WI38 (cell line): ENCODE results near the gene ZNF165.
"Not testable (repeated sequence)": the region's sequence is repeated elsewhere in the genome, so short reads cannot be mapped to it uniquely, and the experiment has no call there.

Source experiments
- H3K4me3 ChIP-seq: 2 replicates; pipeline ENCODE4 v1.5.1; 2011; ENCODE audit warnings: low read depth, mild to moderate bottlenecking, control low read depth, low read length
- CTCF ChIP-seq: IDR thresholded peaks from 2 replicates; pipeline ENCODE4 v1.5.1; 2012; ENCODE audit warnings: low read depth, mild to moderate bottlenecking, control low read depth, low read length

The ZNF165 gene

GRCh38 chr6:28080631-28081485 lies 490 bp downstream of the ZNF165 start:
- TF ChIP-seq CTCF, result no peak
- peak overlapping the region; percentile 74 for H3K4me3 ChIP-seq

- peak overlapping the region; percentile 74 for H3K4me3 ChIP-seq
- TF ChIP-seq CTCF, result no peak
These were observed 1.1 kb downstream of the ZNF165 start for GRCh38 chr6:28081486-28081751.

DNA sequence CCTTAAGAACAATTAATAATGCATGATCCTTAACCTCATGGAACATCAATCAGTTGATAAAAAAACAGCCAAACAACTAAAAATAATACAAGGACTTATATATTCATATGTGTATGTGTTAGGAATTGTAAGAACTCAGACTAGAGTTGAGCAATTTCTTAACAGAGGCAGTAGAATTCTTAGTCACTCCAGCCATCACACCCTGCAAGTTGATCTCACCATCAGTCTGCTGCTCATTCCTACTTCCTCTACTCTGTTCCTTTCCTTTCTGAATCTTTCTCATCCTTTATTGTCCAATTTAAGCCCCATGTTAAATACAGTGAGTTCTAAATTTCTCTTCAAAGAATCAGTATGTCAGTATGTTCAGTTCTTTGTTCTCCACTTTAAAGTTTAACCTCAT lies 2.6 kb downstream of the ZNF165 start:
- TF ChIP-seq CTCF, result no peak
- no peak overlapping the region for H3K4me3 ChIP-seq

GRCh38 chr6:28089054-28089453 lies 8.7 kb downstream of the ZNF165 start:
- no peak overlapping the region for H3K4me3 ChIP-seq
- no peak for TF ChIP-seq CTCF

DNA sequence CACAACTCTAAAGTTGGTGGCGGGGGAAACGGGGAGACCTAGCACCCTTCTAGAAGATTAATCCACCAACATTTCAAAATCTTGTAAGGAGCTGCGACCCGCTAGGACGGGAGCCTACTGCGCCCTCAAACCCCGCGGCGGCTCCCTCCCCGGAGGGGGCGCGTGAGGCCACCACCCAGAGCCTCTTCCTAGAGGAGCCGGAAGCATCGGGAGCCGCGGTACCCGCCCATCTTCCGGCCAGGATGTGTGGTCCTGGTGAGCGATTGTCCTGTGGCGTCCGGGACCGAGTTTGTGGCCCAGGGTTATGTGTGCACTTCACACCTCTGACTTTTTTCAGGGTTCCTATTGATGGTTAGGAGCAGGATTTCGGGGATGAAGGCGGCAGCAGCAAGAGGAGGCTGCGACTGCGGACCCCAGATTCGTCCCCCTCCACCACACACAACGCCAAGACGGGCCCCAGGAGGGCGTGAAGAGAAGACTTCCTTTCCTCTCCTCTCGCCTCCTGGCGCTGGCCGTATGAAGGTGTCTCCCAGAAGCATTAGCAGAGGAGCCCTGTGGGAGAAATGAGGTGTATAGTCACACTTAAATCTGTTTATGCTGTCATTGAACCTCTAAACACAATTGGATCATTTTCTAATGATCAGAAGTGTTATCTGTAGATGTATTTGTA lies 10.7 kb downstream of the ZNF165 start:
- TF ChIP-seq CTCF, result no peak
- H3K4me3 ChIP-seq, result peak overlapping the region; percentile 56

DNA sequence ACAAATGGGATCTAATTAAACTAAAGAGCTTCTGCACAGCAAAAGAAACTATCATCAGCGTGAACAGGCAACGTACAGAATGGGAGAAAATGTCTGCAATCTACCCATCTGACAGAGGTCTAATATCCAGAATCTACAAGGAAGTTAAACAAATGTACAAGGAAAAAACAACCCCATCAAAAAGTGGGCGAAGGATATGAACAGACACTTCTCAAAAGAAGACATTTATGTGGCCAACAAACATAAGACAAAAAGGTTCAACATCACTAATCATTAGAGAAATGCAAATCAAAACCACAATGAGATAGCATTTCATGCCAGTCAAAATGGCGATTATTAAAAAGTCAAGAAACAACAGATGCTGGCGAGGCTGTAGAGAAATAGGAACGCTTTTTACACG lies 21.9 kb downstream of the ZNF165 start:
- not testable (repeated sequence) for H3K4me3 ChIP-seq

- H3K4me3 ChIP-seq, result not testable (repeated sequence)
These were observed 22.3 kb downstream of the ZNF165 start for GRCh38 chr6:28102699-28103098.

DNA sequence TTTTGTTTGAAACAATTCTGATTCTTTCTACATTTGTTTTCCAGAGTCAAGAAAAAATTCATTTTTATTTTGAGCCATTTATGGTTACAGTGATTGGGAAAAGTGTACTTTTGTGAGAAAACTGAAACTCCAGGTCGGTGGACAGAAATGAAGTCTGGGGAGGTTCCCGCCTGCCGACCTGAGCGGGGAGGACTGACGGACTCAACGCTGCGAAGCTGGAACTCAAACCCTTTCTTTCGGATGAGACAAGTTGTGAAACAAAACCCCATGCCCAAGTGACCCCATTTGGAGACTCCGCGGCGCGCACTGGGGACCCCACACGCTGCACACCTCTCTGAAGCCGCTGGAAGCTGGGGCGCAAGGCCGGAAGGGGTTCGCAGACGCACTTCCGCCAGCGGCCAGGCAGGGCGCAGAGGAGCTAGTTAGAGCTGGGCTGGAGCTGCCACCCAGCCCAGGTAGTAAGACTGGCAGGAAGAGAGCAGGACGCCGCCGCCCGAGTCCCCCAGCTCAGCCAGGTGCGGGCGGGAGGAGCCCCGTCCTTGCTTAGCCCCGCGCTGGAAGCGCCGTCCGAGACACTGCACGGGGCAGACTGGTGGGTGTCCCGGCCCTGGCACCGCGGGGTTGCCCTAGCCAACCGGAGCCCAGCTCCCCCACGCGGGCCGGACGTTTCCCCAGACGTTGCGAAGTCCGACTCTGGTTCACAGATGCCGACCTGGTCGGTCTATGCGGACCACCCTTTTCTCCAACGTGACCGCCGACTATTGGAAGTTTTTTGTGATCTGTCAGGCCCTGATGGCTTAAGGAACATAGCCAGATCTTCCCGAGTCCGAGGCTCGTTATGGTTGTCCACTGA lies 24.2 kb downstream of the ZNF165 start:
- H3K4me3 ChIP-seq, result peak overlapping the region; percentile 71
- peak; percentile 75 for TF ChIP-seq CTCF
